HTR-8/SVneo (cell line): ENCODE data around the gene SLC25A26.
"Not testable (repeated sequence)": the region's sequence is repeated elsewhere in the genome, so short reads cannot be mapped to it uniquely, and the experiment has no call there.

ENCODE experiments used
- DNase-seq: peaks from one replicate; pipeline ENCODE4 v3.0.0; 2011; ENCODE audit warnings: low spot score, mixed read lengths; ENCODE audit not compliant: insufficient read length
- FAIRE-seq: peaks from 2 replicates; lab custom pipeline; 2011; peaks lifted over from hg19 to GRCh38; lab: Jason Lieb, UNC

The SLC25A26 gene

DNA sequence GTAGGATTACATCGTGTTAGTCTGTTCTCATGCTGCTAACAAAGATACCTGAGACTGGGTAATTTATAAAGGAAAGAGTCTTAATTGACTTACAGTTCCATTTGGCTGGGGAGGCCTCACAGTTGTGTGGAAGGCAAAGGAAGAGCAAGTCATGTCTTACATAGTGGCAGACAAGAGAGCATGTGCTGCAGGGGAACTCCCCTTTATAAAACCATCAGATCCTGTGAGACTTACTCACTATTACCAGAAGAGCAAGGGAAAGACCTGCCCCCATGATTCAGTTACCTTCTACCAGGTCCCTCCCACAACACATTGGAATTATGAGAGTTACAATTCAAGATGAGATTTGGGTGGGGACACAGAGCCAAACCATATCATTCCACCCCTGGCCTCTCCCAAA is 3.4 kb downstream of the SLC25A26 start:
- FAIRE-seq (no peak), DNase-seq (no peak)

DNA sequence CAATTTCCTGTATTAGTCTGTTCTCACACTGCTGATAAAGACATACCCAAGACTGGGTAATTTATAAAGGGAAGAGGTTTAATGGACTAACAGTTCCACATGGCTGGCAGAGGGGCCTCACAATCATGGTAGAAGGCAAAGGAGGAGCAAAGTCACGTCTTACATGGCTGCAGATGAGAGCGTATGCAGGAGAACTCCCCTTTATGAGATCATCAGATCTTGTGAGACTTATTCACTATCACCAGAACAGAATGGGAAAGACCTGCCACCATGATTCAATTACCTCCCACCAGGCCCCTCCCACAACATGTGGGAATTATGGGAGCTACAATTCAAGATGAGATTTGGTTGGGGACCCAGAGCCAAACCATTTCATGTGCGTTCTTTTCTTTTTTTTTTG is 5.3 kb downstream of the SLC25A26 start:
- not testable (repeated sequence) for DNase-seq, FAIRE-seq

DNA sequence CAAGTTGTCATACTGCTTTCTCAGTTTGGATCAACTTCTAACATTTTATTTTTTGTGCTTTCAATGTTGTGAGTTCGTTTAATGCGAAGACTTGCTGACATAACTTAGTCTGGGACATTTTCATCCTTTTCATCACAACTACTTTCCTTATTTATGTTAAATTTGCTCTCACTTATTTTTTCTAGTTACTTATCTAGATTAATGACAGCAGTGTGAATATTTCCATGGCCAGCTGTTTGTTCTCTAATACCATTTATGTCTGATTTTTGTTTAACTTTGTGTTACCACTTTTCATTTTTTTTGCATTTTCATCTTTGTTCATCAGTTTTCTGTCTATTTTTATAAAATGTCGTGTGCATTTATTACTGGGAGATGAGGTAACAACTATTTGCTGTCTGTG is 6.2 kb downstream of the SLC25A26 start:
- no peak for DNase-seq
- FAIRE-seq: no peak

DNA sequence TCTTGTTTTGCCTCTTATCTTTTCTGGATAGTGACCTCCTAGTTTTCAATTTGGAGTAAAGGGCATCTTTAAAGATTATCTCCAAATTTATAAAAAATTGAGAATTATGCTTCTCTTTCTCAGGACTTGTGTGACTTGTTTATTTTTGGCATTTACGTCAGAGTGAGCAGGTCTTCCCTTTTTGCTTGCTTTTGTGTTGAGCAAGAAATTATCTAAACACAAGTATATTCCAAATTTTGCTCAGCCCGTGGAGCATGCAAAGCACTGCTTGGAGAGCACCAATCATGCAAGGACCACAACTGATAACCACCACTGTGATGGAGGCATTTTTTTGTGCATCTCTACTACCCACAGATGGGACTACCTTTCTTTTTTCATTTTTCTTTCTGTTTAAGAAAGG is 7.1 kb downstream of the SLC25A26 start:
- DNase-seq: no peak
- no peak for FAIRE-seq

DNA sequence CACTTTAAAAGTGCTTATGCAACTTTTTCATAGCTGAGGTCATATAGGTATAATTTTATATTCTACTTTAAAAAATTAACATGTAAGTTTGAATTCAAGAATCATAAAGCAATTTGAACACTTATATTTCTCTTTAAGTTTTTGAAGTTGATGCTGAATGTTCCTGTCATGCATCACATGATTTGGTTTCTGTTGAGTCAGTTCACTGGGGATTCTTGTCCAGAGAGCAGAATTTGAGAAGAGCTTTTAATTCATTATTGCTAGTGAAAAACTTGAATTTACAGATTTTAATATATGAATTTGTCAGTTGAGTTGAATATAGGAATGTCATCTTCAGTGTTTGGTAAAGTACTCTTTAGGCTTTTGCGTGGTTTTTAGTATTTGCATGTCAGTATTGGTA is 7.9 kb downstream of the SLC25A26 start:
- no peak for FAIRE-seq
- no peak for DNase-seq

DNA sequence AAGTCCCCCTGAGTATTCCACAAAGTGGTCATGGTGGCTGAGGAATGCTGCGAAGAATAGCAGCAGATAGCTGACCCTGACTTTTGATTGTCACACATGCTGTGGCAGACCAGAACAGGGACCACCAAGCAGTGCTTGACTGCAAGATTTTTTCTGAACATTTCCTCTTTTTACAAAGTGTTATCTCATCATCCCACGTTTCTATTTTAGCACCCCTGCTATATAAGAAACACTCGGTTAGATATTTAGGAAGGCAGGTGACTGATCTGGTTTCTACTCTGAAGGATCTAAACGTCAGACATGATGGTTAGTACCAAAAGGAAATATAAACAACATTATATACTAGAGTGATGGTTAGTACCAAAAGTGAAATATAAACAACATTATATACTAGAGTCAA is 9.1 kb downstream of the SLC25A26 start:
- FAIRE-seq (no peak), DNase-seq (no peak)

DNA sequence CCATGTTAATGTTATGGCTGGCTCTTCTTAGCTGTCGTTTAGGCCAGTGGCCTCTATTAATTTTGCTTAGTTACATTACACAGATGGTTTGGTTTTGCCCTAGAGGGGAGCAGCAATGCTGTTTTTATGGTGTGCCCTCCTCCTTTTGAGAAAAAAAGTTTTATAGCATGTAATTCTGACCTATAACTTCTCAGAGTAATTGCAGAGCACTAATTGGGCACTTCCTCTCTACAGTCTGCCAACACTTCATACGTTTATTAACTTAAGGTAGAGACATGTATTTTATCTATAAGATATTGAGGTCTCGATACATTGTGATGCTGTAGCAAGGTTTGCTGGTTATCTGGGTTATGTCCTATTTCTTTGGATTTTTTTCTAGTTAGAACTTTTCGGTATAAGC is 12.2 kb downstream of the SLC25A26 start:
- FAIRE-seq (no peak), DNase-seq (no peak)

DNA sequence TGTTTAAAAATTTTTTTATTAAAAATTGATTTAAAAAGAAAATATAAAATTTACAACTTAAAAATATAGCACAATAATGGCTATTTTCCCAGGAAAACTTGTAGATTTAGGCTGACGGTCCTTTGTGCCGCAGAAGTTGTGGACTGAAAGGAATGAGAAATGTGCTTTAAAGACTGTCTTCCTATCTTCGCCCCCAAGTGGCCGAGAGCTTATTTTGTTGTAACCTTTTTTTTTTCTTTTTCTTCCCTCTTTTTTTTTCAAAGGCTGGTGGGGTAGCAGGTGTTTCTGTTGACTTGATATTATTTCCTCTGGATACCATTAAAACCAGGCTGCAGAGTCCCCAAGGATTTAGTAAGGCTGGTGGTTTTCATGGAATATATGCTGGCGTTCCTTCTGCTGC is 15.5 kb downstream of the SLC25A26 start:
- FAIRE-seq (no peak), DNase-seq (no peak)

DNA sequence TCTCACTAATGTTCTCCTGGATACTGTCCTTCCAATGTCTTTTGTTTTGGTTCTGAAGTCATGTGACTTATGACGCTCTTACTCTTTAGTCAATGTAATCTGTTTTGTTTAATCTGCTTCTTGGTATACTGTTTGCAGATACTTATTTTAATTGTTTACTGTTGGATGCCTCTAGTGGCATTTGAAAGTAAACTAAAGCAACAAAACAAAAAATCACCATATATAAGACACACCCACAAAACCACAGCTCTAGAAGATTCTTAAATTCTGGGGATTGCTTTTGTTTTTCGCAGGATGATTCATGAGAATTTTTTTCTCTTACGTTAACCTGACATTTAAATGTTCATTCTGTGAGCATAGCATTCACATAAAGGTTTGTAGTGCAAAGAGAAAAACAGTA is 16.8 kb downstream of the SLC25A26 start:
- no peak for FAIRE-seq

DNA sequence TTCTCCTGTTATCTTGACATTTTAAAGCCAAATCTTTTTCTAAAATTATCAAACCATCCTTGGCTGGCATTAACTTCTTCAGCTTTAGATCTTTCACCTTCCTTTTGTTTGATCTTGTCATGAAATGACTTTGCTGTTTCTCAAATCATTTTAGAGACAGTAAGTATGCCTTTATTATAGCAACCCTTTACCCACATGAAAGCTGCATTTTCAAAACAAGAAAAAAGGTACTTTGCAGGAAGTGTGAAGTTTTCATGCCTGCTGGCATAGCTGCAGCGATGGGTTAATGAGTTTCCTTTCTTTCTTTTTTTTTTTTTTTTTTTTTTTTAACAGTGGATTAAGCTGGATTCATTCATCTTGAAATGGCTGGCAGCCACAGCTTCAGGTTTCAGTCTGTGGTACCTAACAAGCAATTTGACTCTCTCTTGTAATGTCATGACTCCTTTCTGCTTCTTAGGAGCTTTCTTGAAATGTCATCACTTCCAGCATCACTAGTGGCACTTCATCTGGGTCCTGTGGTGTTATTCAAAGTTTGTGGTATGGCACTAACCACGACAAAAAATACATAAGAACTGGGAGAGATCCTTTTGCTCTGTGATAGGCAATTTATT is 18.8 kb downstream of the SLC25A26 start:
- FAIRE-seq: no peak

More for the DNA sequence above, 16.8 kb downstream of the SLC25A26 start:
- no peak for DNase-seq

DNA sequence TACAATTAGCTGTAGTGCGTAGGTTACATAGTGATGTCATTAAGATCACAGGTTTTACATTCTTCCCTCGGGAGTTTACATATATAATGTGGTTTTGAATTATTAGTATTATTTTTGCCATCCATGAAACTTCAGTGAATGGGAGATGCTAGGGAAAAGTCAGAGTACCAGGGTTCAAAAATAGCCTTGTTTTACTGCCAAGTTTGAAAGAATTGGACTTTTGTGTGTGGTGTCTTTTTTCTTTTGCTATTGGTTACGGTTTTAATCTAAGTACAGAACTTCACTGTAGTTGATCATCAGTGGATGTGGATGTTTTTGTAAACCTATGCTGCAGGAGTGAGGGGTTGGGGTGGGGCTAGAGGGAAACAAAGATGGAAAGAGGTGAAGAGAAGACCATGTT is 20.7 kb downstream of the SLC25A26 start:
- no peak for DNase-seq
- no peak for FAIRE-seq

More for the DNA sequence above, 18.8 kb downstream of the SLC25A26 start:
- DNase-seq: no peak

DNA sequence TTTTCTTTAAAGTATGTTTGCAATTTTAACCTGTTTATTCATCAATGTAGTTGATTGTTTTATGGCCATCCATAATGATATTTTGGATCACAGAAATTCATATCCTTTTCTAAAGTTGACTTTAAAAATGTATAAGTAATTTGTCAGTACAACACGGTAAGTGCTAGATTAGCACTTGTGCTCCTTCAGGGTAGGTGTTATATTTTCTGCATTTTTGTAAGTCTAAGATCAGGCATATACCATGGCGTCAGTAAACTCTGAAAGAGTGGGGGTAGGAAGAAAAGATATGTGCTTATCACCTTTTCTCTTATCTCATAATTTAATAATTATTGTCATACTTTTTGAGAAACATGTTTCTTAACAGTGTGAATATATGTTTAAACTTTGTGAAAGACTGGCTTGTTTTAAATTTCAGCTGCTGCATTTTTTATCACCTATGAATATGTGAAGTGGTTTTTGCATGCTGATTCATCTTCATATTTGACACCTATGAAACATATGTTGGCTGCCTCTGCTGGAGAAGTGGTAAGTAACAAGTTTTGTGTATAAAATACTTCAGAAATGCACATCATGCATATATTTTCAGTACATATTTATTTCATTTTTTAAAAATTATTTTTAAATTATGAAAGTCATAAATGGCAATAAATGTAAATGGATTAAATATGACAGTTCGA is 22.1 kb downstream of the SLC25A26 start:
- no peak for FAIRE-seq
- no peak for DNase-seq

DNA sequence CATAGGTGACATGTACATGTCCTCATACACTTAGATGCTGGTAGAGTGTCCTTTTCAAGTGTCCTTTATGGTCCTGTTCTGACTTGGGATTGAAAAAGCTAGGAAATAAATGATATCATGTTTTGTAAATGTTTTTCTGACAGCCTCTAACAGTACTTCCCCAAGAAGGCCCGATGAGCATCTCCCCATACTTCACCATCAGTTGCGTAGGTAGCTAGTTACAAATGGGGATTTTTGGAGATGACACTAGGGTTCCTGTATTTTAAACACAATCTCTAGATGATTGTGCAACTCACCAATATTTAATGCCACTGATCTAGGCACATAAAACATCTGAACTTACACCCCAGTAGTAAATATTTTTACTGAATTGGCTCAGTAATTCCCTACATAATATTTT is 27.8 kb downstream of the SLC25A26 start:
- FAIRE-seq (no peak), DNase-seq (no peak)

DNA sequence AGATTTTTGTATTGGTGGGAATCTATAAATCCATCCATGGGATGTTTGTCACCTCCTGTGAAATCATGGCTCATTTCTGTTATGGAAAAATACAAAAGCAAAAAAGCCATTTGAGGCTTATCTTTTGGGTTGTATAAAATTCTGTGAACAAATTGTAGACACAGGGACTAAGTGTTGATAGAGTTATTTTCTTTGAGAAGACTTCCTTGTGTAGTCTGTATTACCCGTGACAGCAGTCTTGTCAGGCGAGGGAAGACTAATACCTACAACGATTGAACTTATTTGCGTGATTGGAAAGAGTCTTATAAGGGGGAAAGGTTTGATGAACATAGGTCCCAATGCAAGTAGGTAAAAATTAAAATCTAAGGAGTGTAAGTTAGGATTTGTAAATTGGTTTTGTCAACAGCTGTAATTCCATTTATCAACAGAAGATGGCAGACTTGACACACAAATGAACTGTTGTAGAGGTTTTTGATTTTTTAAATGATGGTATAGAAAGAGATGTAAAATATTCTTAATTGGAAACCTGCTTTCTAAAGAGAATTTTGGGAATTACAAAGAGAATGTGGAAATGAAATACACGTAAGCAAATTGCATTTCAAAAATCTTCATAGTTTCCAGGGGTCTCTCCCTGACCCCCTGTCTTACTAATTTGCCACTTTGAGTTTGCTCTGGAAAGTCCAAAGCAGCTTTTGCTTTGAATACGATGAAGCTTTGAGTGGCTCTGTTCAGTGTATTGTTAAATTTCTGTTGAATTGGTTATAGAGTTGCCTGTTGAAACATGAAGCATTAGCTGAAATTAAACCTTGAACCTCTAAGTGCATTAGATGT is 33.2 kb downstream of the SLC25A26 start:
- DNase-seq (peak; percentile 13), FAIRE-seq (no peak)

DNA sequence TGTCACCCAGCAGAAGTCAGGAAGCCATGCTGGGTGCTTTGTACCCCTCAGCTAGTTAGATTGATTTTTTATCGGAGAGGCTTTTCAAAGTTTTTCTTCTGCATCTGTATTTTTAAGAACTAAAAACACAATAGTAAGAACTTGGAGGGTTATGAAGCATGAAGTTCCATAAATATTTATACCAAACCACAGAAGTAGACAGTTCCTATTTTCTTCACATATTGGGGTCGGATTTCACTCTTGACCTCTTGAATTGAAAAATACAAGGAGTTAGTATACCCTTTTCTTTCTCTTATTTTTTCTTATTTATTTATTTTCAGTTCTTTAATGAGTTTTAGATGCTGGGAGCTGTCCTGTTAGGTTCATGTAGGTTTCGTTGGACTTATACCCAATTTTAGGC is 35.1 kb downstream of the SLC25A26 start:
- no peak for FAIRE-seq

DNA sequence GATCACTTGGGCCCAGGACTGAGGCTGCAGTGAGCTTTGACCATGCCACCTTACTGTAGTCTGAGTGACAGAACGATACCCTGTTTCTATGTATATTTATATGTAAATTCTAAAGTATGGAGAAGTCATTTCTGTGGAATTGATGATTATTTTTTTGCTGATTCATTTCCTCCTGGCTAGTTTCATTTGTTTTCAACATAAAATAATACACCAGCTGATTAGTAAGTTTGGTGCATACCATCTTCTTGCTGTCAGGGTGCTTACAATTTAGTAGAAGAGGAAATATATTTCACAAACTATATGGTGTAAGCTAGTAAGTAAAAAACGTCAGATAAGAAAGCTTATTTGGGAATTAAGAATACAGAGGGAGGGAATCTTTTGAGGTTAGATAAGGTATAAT is 36.0 kb downstream of the SLC25A26 start:
- no peak for DNase-seq
- FAIRE-seq: no peak

More for the DNA sequence above, 35.1 kb downstream of the SLC25A26 start:
- DNase-seq: no peak

DNA sequence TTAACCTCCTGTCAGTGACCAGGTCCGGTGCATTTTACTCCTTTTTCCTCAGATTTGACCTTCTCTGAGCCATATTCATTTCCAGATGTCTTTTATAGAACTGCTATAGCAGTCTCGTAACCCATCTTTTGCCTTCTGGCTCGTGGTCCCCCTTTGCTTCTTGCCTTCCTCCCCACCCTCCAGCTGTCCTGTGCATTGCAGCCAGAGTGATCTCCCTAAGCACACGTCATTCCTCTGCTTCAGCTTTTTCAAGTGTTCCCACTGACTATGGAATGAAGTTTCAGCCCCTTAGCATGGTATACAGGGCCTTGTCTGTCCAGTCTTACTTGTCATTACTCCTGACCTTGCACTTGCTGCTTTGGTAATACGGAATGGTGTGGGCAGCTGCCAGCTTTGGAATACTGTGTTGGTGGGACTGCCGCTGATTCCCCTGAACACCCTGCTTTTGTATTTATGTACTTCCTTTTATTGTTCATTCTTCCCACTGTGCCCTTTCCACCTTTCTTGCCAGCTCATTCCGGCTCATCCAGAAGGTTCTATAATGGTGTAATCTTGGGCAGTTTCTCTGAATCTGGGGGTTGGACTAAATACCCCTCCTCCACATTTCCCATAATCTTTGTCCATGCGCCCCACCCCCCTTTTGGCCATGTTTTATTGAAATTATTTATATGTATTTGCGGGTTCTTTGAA is 38.9 kb downstream of the SLC25A26 start:
- DNase-seq (no peak), FAIRE-seq (peak; percentile 4)

DNA sequence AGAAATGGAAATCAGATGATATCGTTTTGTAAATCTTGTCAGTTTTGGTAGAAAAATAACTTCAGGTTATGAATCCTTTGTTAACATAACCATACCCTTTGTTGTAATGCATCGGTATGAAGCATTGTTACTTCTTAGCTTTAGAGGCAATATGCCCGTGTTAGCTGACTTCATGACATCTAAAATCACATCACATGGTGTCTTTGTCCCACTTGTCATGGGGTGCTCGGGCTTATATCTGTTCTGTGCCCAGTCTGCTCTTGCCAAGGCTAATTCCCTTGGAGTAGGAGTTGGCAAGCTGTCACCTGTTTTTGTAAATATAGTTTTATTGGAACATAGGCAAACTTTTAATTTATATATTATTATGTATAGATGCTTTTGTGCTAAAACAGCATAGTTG is 39.6 kb downstream of the SLC25A26 start:
- FAIRE-seq (no peak), DNase-seq (no peak)

DNA sequence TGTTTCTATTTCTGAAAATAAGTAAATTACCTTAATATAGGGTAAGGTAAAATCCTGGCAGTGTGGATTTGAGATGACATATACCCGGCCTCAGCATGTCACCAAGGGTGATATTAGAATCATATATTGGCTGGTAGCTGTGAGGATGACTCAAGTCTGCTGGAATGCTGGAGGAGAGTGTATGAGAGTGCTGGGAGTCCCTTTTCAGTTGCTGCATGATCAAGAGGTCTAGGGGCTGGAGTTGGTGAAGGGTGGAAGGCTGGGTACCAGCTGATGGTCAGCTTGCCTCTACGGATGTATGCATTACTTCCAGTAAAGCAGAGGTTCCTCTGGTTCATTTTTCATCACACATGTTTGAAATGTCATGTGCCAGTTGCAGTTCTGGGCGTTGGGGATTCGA is 40.6 kb downstream of the SLC25A26 start:
- FAIRE-seq (peak; percentile 44), DNase-seq (peak; percentile 17)

DNA sequence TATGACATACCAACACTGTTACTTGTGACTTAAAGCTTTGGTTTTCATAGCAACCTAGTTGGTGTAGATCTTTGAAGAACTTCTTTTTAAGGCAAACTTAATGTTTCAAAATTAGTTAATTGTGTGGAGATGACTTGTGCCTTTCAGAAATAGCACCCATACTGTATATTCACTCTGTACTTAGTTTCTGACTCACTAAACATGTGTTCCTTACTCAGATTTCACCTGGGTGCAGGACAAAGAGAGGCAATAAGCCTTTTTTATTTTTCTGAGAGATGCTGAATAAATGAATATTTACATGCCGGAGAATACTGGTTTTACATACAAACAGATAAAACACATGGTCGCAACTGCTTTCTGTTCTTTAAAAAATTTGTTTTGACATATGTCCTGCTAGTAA is 44.8 kb downstream of the SLC25A26 start:
- no peak for FAIRE-seq
- DNase-seq: no peak

DNA sequence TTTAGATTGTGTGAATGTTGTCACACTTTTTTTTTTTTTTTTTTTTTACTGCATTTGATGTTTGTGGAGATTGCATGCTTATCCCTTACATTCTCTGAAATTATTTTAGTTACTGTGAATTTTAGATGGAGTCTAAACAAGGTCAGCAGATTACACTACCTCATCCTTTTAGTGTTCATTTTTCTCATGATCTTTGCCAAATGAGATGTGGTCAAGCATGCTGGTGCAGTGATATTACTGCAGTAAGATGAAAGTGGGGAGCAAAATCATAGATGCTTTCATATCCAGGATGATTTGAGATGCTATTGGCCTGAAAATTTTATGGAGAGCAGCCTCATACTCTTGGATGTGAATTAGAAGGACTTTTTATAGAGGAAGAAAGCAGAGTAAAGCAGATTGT is 45.8 kb downstream of the SLC25A26 start:
- FAIRE-seq (no peak), DNase-seq (no peak)
